T-helper 2 cell (primary cell): ENCODE results near the gene MED31.
"Not testable (repeated sequence)": the region's sequence is repeated elsewhere in the genome, so short reads cannot be mapped to it uniquely, and the experiment has no call there.

ENCODE experiments used
- DNase-seq, 5 experiments: peaks; one replicate each; pipeline versions ENCODE4 v3.0.0 to v3.0.0-alpha.2; 2012 to 2022

MED31 gene

GRCh38 chr17:6677158-6677831, 25.9 kb upstream of the MED31 start:
- peak in 1 of 5 experiments; percentile 52 for DNase-seq

- no peak for DNase-seq
These were observed 25.4 kb upstream of the MED31 start for GRCh38 chr17:6676802-6677157.

- no peak for DNase-seq
These were observed 23.9 kb upstream of the MED31 start for GRCh38 chr17:6675201-6675825.

DNA sequence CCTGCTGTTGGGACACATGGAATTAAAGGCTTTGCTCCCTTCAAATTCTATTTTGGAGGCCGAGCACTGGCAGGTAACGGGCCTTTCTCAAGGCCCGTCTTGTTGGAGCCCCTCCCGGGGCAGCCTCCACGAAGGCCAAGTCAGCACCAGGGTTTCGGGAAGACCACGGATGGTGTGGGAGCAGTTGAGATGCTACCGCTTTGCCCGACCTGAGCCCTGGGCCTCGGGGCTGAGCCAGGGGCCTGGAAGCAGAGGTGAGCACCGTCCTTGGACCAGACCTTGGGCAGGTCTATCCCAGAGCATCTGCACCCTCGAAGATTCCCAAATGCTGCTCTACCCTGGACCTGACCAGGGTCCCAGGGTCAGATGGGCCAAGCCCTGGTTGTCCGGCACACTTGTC, 23.2 kb upstream of the MED31 start:
- DNase-seq = no peak

- no peak for DNase-seq
These were observed 20.0 kb upstream of the MED31 start for GRCh38 chr17:6671431-6671830.

GRCh38 chr17:6670999-6671398, 19.6 kb upstream of the MED31 start:
- no peak for DNase-seq

DNA sequence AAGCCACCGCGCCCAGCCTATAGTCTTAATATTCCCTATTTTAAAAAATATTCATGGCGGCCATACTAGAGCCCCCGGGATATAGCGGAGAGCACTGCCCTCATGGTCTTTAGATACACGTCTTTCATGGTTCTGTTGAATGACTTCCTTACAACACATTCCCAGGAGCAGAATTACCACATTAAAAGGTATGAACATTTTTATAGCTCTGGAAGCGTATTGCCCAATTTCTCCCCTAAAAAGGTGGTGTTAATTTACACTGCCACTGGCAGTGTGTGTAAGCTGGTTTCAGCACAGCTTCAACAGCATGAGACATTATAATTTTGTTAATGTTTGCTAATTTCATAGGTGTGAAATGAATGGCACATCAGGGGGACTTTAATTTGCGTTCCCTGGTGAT, 19.2 kb upstream of the MED31 start:
- DNase-seq = no peak

- no peak for DNase-seq
These were observed 18.2 kb upstream of the MED31 start for GRCh38 chr17:6669479-6670212.

DNA sequence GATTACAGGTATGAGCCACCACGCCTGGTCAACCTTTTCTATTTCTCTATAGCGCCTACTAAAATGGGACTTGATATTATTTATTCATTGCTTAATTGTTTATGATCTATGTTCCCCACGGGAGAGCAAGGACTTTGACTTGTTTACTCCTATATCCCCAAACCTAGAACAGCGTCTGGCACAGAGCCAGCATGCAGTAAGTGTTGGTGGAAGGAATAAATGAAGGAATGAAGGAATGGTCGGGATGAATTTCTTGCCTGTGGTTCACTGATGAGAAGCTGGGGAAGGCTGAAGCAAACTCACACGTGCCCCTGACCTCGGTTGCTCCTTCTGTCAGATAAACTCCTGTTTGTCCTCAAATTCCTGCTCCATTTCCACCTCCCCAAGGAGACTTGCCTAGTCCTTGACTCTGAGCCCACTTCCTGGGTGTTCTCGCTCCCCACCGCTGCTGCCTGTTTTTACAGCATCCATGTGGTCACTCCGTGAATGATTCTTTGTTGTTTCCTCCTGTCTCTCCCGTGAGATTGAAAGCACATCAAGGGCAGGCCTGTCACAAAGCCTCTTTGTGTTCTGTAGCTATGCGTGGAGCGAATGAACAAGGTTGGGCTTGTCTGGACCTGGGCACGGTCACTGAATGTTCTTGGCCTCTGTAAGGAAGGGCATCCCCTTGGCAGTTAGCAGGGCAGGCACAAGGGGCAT, 17.5 kb upstream of the MED31 start:
- no peak for DNase-seq

DNA sequence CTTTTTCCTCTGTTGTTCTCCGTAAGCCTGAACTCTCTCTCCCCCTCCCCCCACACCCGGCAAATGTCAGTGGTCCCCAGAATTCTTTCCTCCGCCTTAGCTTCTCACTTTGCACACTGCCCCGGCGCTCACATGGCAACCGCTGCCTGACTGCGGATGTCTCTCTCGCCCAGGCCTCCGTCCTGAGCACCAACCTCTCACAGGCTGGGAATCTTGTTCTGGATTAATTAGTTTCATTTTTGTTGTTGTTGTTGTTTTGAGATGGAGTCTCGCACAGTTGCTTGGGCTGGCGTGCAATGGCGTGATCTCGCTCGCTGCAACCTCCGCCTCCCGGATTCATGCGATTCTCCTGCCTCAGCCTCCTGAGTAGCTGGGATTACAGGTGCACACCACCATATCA, 16.8 kb upstream of the MED31 start:
- DNase-seq = no peak

GRCh38 chr17:6667516-6667915, 16.1 kb upstream of the MED31 start:
- DNase-seq = no peak

- no peak for DNase-seq
These were observed 15.2 kb upstream of the MED31 start for GRCh38 chr17:6666557-6666956.

GRCh38 chr17:6666077-6666521, 14.7 kb upstream of the MED31 start:
- DNase-seq = peak in 3 of 5 experiments; percentile 9 to 41 (median 24)

DNA sequence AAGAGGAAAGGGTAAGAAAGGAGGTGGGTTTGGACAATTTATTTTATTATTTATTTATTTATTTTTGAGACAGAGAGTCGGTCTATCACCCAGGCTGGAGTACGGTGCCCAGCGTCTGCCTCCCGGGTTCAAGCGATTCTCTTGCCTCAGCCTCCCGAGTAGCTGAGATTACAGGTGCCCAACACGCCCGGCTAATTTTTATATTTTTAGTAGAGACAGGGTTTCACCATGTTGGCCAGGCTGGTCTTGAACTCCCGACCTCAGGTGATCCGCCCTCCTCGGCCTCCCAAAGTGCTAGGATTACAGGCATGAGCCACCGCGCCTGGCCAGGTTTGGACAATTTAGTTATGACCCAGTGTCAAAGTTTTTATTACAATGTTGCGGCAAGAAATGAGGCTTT, 11.8 kb upstream of the MED31 start:
- not testable (repeated sequence) for DNase-seq

DNA sequence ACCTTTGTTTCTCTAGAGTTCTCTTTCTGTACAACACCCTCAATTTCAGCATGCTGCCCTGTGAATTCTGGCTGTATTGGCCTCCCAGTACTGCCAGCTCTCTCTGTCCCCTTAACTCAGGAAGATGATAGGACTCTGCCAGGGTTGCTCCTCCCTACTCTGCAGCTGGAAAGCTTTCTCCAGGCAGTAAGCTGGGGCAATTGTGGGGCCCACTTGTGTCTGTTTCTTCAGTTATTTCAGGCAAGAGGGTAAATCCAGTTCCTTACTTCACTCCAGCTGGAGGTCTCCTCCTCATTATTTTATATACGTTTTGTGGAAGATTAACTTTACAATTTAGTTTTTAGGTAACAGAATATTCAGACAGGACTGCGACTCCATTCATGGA, 10.1 kb upstream of the MED31 start:
- no peak for DNase-seq

DNA sequence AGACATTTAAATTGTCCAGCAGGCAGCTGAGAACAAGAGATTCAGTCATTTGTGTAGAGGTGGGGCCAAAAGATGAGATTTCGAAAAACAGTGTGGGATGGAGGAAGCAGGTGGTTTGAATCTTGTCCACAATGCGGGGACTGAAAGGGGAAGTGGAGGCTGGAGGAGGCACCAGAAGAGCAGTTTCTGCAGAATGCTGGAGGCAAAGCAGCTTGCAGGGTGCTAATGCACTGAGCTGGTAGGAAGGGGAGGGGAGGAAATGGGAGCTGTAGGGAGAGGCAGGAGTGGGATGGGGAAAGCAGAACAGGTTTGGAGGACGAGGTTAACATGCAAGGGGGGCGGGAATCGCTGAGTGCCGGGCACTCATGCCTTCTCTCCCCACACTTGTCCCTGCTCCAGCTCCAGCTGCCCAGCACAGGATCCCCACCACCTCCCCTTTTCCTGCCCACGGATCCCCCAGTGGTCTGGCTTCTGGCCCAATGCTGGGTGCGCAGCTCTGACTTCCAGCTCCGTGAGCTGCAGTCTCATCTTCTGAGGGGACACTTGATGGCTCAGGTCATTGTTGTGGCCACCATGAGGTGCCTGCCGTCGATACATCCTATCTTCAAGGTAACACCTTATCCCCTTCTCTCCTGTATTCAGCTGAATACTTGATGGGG, 9.5 kb upstream of the MED31 start:
- DNase-seq = peak in 1 of 5 experiments; percentile 72

DNA sequence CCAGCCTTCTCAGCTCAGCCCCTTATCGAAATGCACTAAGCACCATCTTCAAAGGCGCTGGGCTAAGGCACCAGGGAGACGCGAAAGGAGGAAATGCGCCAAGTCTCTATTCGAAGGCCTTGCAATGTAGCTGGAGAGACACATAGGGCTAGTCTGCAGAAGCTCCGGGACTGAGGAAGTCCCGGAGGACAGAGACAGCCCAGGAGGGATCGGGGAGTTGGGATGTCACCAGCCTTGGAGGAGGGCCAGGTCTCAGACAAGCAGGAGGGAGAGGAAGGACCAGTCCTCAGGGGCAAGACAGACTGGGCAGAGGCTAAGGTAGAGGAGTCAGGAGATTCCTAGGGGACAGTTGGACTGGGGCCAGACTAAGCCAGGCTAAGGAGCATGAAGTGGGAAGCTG, 8.7 kb upstream of the MED31 start:
- no peak for DNase-seq

- DNase-seq = not testable (repeated sequence)
These were observed 7.0 kb upstream of the MED31 start for GRCh38 chr17:6658411-6658810.

DNA sequence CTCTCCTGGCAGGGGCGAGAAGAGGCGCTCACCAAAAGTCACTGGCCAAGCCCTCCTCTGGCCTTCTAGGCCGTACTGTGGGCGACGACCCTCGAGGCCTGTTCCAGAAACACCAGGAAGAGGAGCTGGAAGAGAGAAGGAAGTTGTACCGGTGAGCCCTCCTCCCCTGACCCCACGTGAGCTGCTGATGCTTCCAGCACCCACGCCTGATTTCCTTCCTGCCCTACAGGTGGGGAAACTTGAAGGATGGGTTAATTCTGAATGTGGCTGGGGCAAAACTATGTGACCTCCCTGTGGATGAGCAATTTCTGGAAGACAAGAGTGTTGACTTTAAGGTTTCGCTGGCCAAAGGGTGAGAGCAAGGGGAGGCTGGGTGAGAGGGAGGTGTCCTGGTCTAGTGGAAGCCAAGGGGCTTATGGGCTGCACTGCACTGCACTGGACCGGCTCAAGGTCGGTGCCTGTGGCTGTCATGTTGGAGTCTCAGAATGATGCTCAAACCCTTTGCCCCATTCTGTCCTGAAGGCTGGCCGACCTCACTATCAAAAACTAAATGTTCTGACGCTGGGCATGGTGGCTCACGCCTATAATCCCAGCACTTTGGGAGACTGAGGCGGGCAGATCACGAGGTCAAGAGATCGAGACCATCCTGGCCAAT, 6.4 kb upstream of the MED31 start:
- DNase-seq = no peak

DNA sequence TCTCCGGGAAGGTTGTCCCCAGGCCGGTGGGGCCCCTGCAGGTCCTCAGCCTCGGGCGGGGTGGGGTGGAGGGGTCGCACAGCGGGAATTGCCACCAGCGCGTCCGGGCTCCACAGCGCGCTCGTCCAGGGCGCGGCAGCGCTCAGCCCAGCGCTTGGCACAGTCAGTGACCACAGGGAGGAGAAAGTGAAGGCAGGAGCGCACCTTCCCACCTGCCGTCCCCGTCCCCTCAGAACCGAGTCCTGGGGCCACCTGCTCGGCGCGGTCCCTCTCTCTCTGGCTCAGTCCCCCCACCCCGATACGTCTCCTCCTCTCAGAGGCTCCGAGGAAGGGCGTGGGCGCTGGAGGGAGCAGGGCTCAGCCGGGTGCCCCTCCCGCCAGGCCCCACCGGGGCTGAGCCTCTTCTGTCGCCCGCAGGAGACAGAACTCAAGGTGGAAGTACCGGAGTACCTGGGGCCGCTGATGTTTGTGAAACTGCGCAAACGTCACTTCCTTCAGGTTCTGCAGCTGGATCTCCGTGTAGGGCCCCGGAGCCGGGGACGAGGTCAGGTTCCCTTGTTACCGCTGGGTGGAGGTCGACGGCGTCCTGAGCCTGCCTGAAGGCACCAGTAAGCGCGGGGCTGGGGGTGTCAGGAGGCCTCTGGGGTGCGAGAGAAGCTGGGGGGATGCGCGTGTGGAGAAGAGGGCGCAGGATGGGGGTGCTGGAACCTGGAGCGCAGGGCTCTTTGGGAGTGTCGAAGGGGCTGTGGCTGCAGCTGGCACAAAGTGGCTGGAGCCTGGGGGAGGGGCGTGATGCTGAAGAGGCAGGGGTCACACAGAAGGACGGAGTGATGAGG, 5.6 kb upstream of the MED31 start:
- DNase-seq = peak in 4 of 5 experiments; percentile 40 to 86 (median 50)

GRCh38 chr17:6655732-6656361, 4.4 kb upstream of the MED31 start:
- DNase-seq = not testable (repeated sequence)
